GM12878 (cell line): ENCODE data around the gene ZPBP2. TPM values are rescaled to one million over a fixed set of nuclear protein-coding genes. Genes with fewer than 3 reads are reported as not detected.

Experiments used
- ATAC-seq: fragments of 200-7000 bp; cut with Tn5 transposase; 3 replicates; pipeline ENCODE4 v1.9.1; 2020; ENCODE audit warnings: mild to moderate bottlenecking, moderate library complexity
- BruUV-seq: library from RNA; stranded (reverse); fragments of 400-500 nt; replicated peaks from 2 replicates; lab custom pipeline; 2021; lab: Mats Ljungman, UMichigan
- CTCF ChIA-PET: fragments of 300-600 bp; sonication (Branson Sonifier 250); formaldehyde crosslinking; extraction: SDS; loops from one replicate; lab custom pipeline; 2021; ENCODE audit warnings: inconsistent platforms; lab: Yijun Ruan, JAX
- POLR2A ChIA-PET: fragments of 350-600 bp; formaldehyde crosslinking; extraction: SDS; loops from one replicate; lab custom pipeline; 2021; ENCODE audit warnings: inconsistent platforms; lab: Charles Lee
- RAD21 ChIA-PET: fragments of 300-600 bp; sonication (Branson Sonifier 250); formaldehyde crosslinking; loops from one replicate; lab custom pipeline; 2023; ENCODE audit warnings: antibody characterized with exemption; ENCODE audit not compliant: unreplicated experiment; lab: Charles Lee
- SMC1A ChIA-PET: fragments of 300-600 bp; sonication (Branson Sonifier 250); formaldehyde crosslinking; loops from one replicate; lab custom pipeline; 2023; ENCODE audit not compliant: unreplicated experiment, uncharacterized antibody; lab: Charles Lee
- DNase-seq: peaks from one replicate; pipeline ENCODE4 v3.0.0-alpha.2; 2011; ENCODE audit warnings: low read depth, low spot score
- FAIRE-seq: peaks from 3 replicates; lab custom pipeline; 2011; peaks lifted over from hg19 to GRCh38; lab: Jason Lieb, UNC
- H2AFZ ChIP-seq: 2 replicates; pipeline ENCODE4 v1.6.0; 2011; ENCODE audit warnings: low read depth, low read length, control low read depth; ENCODE audit not compliant: control insufficient read depth
- H3K27ac ChIP-seq: 2 replicates; pipeline ENCODE4 v1.5.1; 2011; ENCODE audit warnings: control low read depth; ENCODE audit not compliant: control insufficient read depth, insufficient read depth
- H3K27me3 ChIP-seq, 2 experiments: replicated peaks in 1 of 2; 2 replicates each; pipeline versions ENCODE4 v1.6.0 to v1.6.1; 2011; ENCODE audit warnings: low read length in 1 of 2; ENCODE audit not compliant: control insufficient read depth in 2 of 2, insufficient read depth in 2 of 2
- H3K36me3 ChIP-seq, 2 experiments: 2 replicates each; pipeline ENCODE4 v1.5.1; 2011; ENCODE audit warnings: low read length in 1 of 2; ENCODE audit not compliant: control insufficient read depth in 2 of 2, insufficient read depth in 2 of 2
- H3K4me1 ChIP-seq: 2 replicates; pipeline ENCODE4 v1.6.1; 2011; ENCODE audit warnings: mild to moderate bottlenecking, low read length, moderate library complexity, mixed read lengths; ENCODE audit not compliant: control insufficient read depth, insufficient read depth
- H3K4me2 ChIP-seq: 2 replicates; pipeline ENCODE4 v1.6.0; 2011; ENCODE audit warnings: control low read depth; ENCODE audit not compliant: control insufficient read depth, insufficient read depth
- H3K4me3 ChIP-seq: fragments of 200-600 bp; sonication (generic); 2 replicates; pipeline ENCODE4 v1.5.1; 2016
- H3K79me2 ChIP-seq: 2 replicates; pipeline ENCODE4 v1.6.0; 2011; ENCODE audit warnings: low read length; ENCODE audit not compliant: control insufficient read depth, insufficient read depth
- H3K9ac ChIP-seq: 2 replicates; pipeline ENCODE4 v1.8.0; 2011; ENCODE audit warnings: low read length, control low read depth, mixed read lengths; ENCODE audit not compliant: control insufficient read depth, insufficient read depth
- H3K9me3 ChIP-seq: replicated peaks from 3 replicates; pipeline ENCODE4 v1.5.1; 2011; ENCODE audit warnings: mild to moderate bottlenecking, low read length; ENCODE audit not compliant: control insufficient read depth, insufficient read depth
- H4K20me1 ChIP-seq: 2 replicates; pipeline ENCODE4 v1.6.0; 2011; ENCODE audit not compliant: control insufficient read depth, insufficient read depth
- ELK1 ChIP-seq: IDR thresholded peaks from 2 replicates; pipeline ENCODE4 v1.6.1; 2012; ENCODE audit warnings: low read depth, low read length, improper control_type of control experiment
- JUND ChIP-seq: IDR thresholded peaks from 2 replicates; pipeline ENCODE4 v1.6.1; 2012; ENCODE audit warnings: low read depth, mild to moderate bottlenecking, low read length, improper control_type of control experiment, moderate library complexity
- MAX ChIP-seq: IDR thresholded peaks from 2 replicates; pipeline ENCODE4 v1.6.1; 2012; ENCODE audit warnings: low read depth, low read length, improper control_type of control experiment
- NR2F1 ChIP-seq: fragments of 450-650 bp; conservative IDR thresholded peaks from 2 replicates; pipeline ENCODE4 v1.6.1; 2017; ENCODE audit warnings: mild to moderate bottlenecking
- POU2F2 ChIP-seq: IDR thresholded peaks from 3 replicates; pipeline ENCODE4 v1.6.1; 2011; ENCODE audit warnings: low read depth, mild to moderate bottlenecking, low read length, borderline replicate concordance
- SPI1 ChIP-seq: IDR thresholded peaks from 2 replicates; pipeline ENCODE4 v1.6.1; 2011; ENCODE audit warnings: low read depth, mild to moderate bottlenecking, low read length, moderate library complexity, borderline replicate concordance; ENCODE audit not compliant: insufficient read depth
- ZNF384 ChIP-seq: IDR thresholded peaks from 2 replicates; pipeline ENCODE4 v1.6.1; 2012; ENCODE audit warnings: low read depth, mild to moderate bottlenecking, low read length, improper control_type of control experiment, borderline replicate concordance
- WGBS: methylation state at CpG from one replicate; pipeline ENCODE4 v1.1.6; 2016; ENCODE audit warnings: low lambda C conversion rate; ENCODE audit not compliant: insufficient replicate concordance, insufficient coverage; ENCODE audit errors: missing lambda C conversion rate; 5-methylcytosine and 5-hydroxymethylcytosine counted together
- in situ Hi-C: fragments of 300-500 bp; cut with MboI; formaldehyde crosslinking; loops from 9 replicates; pipeline ENCODE4 v1.14.3; 2018; ENCODE audit warnings: mixed read lengths
- intact Hi-C: fragments of 100-400 bp; cut with micrococcal nuclease; formaldehyde crosslinking; loops from one replicate; pipeline ENCODE4 v1.14.2; 2022; ENCODE audit not compliant: unreplicated experiment
- polyA plus RNA-seq, 11 experiments: library from polyadenylated mRNA; depleted of rRNA in 4 of 11; unstranded in 6 of 11; stranded (reverse) in 5 of 11; fragments of >200 nt; fragmentation: Nextera tagmentation in 4 of 11; fragmentation: Illumina TruSeq in 1 of 11; extraction: Ambion mirVana in 4 of 11; extraction: Trizol in 1 of 11; gene quantifications; 1 replicate in 1 of 11; 2 replicates in 10 of 11; pipeline versions ENCODE4 v1.2.1 to v1.2.3, GENCODE V29; 2011 to 2016; ENCODE audit warnings: inconsistent platforms in 2 of 11, missing spikeins in 2 of 11, low read depth in 1 of 11
- total RNA-seq, 4 experiments: library from RNA; depleted of rRNA in 3 of 4; stranded (reverse); fragments of >200 nt in 3 of 4; fragmentation: Illumina TruSeq in 1 of 4; extraction: Trizol in 1 of 4; gene quantifications; 2 replicates each; pipeline versions ENCODE4 v1.2.1 to v1.2.3, GENCODE V29; 2013 to 2021

The ZPBP2 gene
- total and polyA plus RNA-seq, 10 of the 15 experiments (the other 5 are each of a cell fraction or from before 2014, with no cell fraction given), result 0.33 to 1.0 (median 0.58) TPM

GRCh38 chr17:39924691-39925055 is 56.7 kb downstream of the ZPBP2 start:
- 35% methylated on average over 3 of the region's 3 CpGs for WGBS
- ChIA-PET RAD21 (interaction anchor here (1.3 to 4.2 kb wide), 3 partner anchors 9 to 55 kb away, joined by 4 to 35 read pairs (median 8); partner anchors contain the start of gene PSMD3), CTCF (interaction anchor here (1.0 to 1.5 kb wide), 3 partner anchors 9 to 55 kb away, joined by 3 to 4 read pairs (median 4); no protein-coding TSS in a partner anchor), POLR2A (interaction anchor here (1.5 to 6.4 kb wide), 2 partner anchors 9 to 14 kb away, joined by 8 to 64 read pairs; no protein-coding TSS in a partner anchor), SMC1A (interaction anchor here (1.1 to 1.3 kb wide), 2 partner anchors 15 to 20 kb away, joined by 3 to 4 read pairs; no protein-coding TSS in a partner anchor)
- Histone ChIP-seq H3K9ac (peak overlapping the region; percentile 83), H3K79me2 (peaks cover 58% of the 10 kb centered on the region), H3K4me1 (peaks cover 46% of the 10 kb centered on the region), H3K27me3 (no peaks in the 10 kb centered on the region), H3K4me2 (peak overlapping the region; percentile 89), H3K36me3 (peaks cover 10 to 13% of the 10 kb centered on the region in 2 experiments; a peak in 3 of 4 replicates), H3K9me3 (no peaks in the 10 kb centered on the region), H3K27ac (peak overlapping the region; percentile 10), H4K20me1 (no peaks in the 10 kb centered on the region), H3K4me3 (peak overlapping the region; percentile 87), H2AFZ (no peak overlapping the region)
- in situ Hi-C loops, result no loop called here
- ATAC-seq (no peak), DNase-seq (no peak), FAIRE-seq (no peak)
- no TSS peak for BruUV-seq
- TF ChIP-seq ZNF384 (no peak), SPI1 (peak; percentile 43; the same call in 1 of the 2 replicates)
- intact Hi-C loops, result loop anchor here (5.0 kb wide), 2 partner anchors 58 to 167 kb away; partner anchors contain the start of gene PSMD3

GRCh38 chr17:39925282-39926134 is 57.5 kb downstream of the ZPBP2 start:
- SMC1A ChIA-PET, result interaction anchor here (1.1 to 5.7 kb wide), 3 partner anchors 10 to 21 kb away, joined by 3 to 46 read pairs (median 12); no protein-coding TSS in a partner anchor
- POLR2A ChIA-PET, result interaction anchor here (0.6 to 6.4 kb wide), 8 partner anchors 10 to 170 kb away, joined by 3 to 64 read pairs (median 4); no protein-coding TSS in a partner anchor

More at GRCh38 chr17:39925282-39926134, 57.5 kb downstream of the ZPBP2 start:
- TF ChIP-seq MAX (no peak), POU2F2 (no peak), NR2F1 (peak; percentile 10; the same call in 1 of the 2 replicates), JUND (no peak), ELK1 (no peak)
- TF ChIP-seq, all 136 proteins: peak for 1
- Histone ChIP-seq H4K20me1 (no peaks in the 10 kb centered on the region), H2AFZ (no peak overlapping the region), H3K27me3 (no peaks in the 10 kb centered on the region), H3K27ac (peak overlapping the region; percentile 82), H3K4me2 (peak overlapping the region; percentile 89), H3K9me3 (no peaks in the 10 kb centered on the region), H3K4me1 (peaks cover 40% of the 10 kb centered on the region), H3K9ac (peak overlapping the region; percentile 83), H3K4me3 (peak overlapping the region; percentile 87), H3K79me2 (peaks cover 58% of the 10 kb centered on the region), H3K36me3 (peaks cover 8 to 13% of the 10 kb centered on the region in 2 experiments; a peak in 3 of 4 replicates)
- DNase-seq (no peak), FAIRE-seq (no peak), ATAC-seq (no peak)
- in situ Hi-C loops (no loop called here), intact Hi-C loops (loop anchor here (2.0 to 5.0 kb wide), 3 partner anchors 33 to 168 kb away; partner anchors contain the start of gene PSMD3)
- no TSS peak for BruUV-seq
- 92% methylated on average over 11 of the region's 11 CpGs for whole genome bisulfite sequencing
- RAD21 ChIA-PET, result interaction anchor here (0.9 to 4.2 kb wide), 6 partner anchors 10 to 170 kb away, joined by 4 to 35 read pairs (median 7); partner anchors contain the start of gene PSMD3
- CTCF ChIA-PET, result interaction anchor here (1.0 to 2.2 kb wide), 8 partner anchors 10 to 60 kb away, joined by 3 to 12 read pairs (median 4); partner anchors contain the start of gene PSMD3
